ENCODE results near the gene ZNF182.

- TF ChIP-seq CTCF (IDR thresholded peaks at IDR 0.05), result no peak
- no peak for TF ChIP-seq POLR2A (IDR thresholded peaks at IDR 0.05)
Measured at GRCh38 chrX:47941423-47941822, 62.4 kb downstream of the ZNF182 start.
